H4 (cell line): ENCODE results near the gene ALPK1. TPM values are rescaled to one million over a fixed set of nuclear protein-coding genes. Genes with fewer than 3 reads are reported as not detected.
"Not testable (repeated sequence)": the region's sequence is repeated elsewhere in the genome, so short reads cannot be mapped to it uniquely, and the experiment has no call there.

ENCODE experiments used
- DNase-seq: peaks from one replicate; pipeline ENCODE4 v3.0.0-alpha.2; 2015; ENCODE audit warnings: low spot score
- total RNA-seq: library from RNA; depleted of rRNA; stranded (reverse); fragments of >200 nt; shearing (Covaris generic); gene quantifications from 2 replicates; pipeline ENCODE4 v1.2.3, GENCODE V29; 2014; rRNA removed

Gene ALPK1
- total RNA-seq, 1 experiment from 2014 or later: 15.7 TPM

GRCh38 chr4:112448306-112449132 lies 151.3 kb downstream of the ALPK1 start:
- DNase-seq: no peak

GRCh38 chr4:112449708-112450107 lies 152.5 kb downstream of the ALPK1 start:
- DNase-seq: no peak

GRCh38 chr4:112451104-112451503 lies 153.9 kb downstream of the ALPK1 start:
- no peak for DNase-seq

- no peak for DNase-seq
Observed at GRCh38 chr4:112451831-112452230, 154.7 kb downstream of the ALPK1 start.

- DNase-seq: no peak
Observed at GRCh38 chr4:112453321-112453720, 156.2 kb downstream of the ALPK1 start.

GRCh38 chr4:112472318-112472717 lies 175.1 kb downstream of the ALPK1 start:
- DNase-seq: no peak

- no peak for DNase-seq
Observed at GRCh38 chr4:112473985-112474384, 176.8 kb downstream of the ALPK1 start.

- DNase-seq: no peak
Observed at GRCh38 chr4:112485930-112486329, 188.8 kb downstream of the ALPK1 start.

- DNase-seq: not testable (repeated sequence)
Observed at GRCh38 chr4:112490808-112491207, 193.6 kb downstream of the ALPK1 start.

Other genes starting within 250 kb of the ALPK1 start
- gene FAM241A, start 151.9 kb upstream of the ALPK1 start, total RNA-seq: 2.3 and 2.6 TPM in 2 replicates
- gene AP1AR, start 65.6 kb upstream of the ALPK1 start, total RNA-seq: 20.1 and 22.9 TPM in 2 replicates
- 7.5 and 22.1 TPM in 2 replicates for gene TIFA, start 11.5 kb upstream of the ALPK1 start, total RNA-seq
- gene NEUROG2, start 218.8 kb downstream of the ALPK1 start, total RNA-seq: not detected in 2 replicates